Subcutaneous adipose tissue (tissue), 4 donors: ENCODE results near the gene MTUS2. TPM values are rescaled to one million over a fixed set of nuclear protein-coding genes. Genes with fewer than 3 reads are reported as not detected.

ENCODE experiments used
- CTCF ChIP-seq: fragments of 450-650 bp; IDR thresholded peaks from one replicate; pipeline ENCODE4 v1.5.1; 2016; ENCODE audit warnings: low read depth, mild to moderate bottlenecking, control low read depth, antibody characterized with exemption, moderate library complexity
- total RNA-seq, 4 donors: library from RNA; depleted of rRNA; stranded (reverse); fragments of >200 nt; gene quantifications; one replicate each; pipeline ENCODE4 v1.1.0, GENCODE V29; 2016

Gene MTUS2
- total RNA-seq, 4 donors from 2014 or later = not detected

- TF ChIP-seq CTCF = no peak
Measured at GRCh38 chr13:29131159-29131558, 311.0 kb downstream of the MTUS2 start.

GRCh38 chr13:29131881-29132668 is 311.9 kb downstream of the MTUS2 start:
- no peak for TF ChIP-seq CTCF

- no peak for TF ChIP-seq CTCF
Measured at GRCh38 chr13:29136341-29136740, 316.2 kb downstream of the MTUS2 start.

- TF ChIP-seq CTCF = no peak
Measured at GRCh38 chr13:29137016-29137415, 316.9 kb downstream of the MTUS2 start.

- no peak for TF ChIP-seq CTCF
Measured at GRCh38 chr13:29137995-29138394, 317.9 kb downstream of the MTUS2 start.

- TF ChIP-seq CTCF = no peak
Measured at GRCh38 chr13:29140277-29140676, 320.1 kb downstream of the MTUS2 start.

GRCh38 chr13:29143847-29144246 is 323.7 kb downstream of the MTUS2 start:
- no peak for TF ChIP-seq CTCF
